NCI-H526 (cell line): Measurements from ENCODE around the gene KCNT1.
A peak's percentile ranks its signal among the peaks of the same experiment; 100 is the strongest.
"Not testable (repeated sequence)": the region's sequence is repeated elsewhere in the genome, so short reads cannot be mapped to it uniquely, and the experiment has no call there.

Experiments
- DNase-seq, 2 experiments: peaks; one replicate each; lab custom pipeline; 2025; lab: John Stamatoyannopoulos, UW

The KCNT1 gene

GRCh38 chr9:135701959-135702721 is at the start of gene KCNT1:
TSS of gene KCNT1 (plus strand) at chr9:135702185. CDS start at chr9:135702259, 74 bp downstream.
- peak in 1 of 2 experiments; percentile 53 for DNase-seq

GRCh38 chr9:135655317-135655716 is 46.7 kb upstream of the KCNT1 start:
- no peak for DNase-seq

- no peak for DNase-seq
Measured at GRCh38 chr9:135657416-135657815, 44.6 kb upstream of the KCNT1 start.

- DNase-seq: no peak
Measured at GRCh38 chr9:135659252-135659651, 42.7 kb upstream of the KCNT1 start.

- no peak for DNase-seq
Measured at GRCh38 chr9:135660407-135660806, 41.6 kb upstream of the KCNT1 start.

GRCh38 chr9:135661816-135662560 is 40.0 kb upstream of the KCNT1 start:
- DNase-seq: no peak

GRCh38 chr9:135662758-135663450 is 39.1 kb upstream of the KCNT1 start, which contains the start of gene LCN9:
TSS of gene LCN9 (plus strand) at chr9:135663309. CDS start at chr9:135663322, 13 bp downstream.
- no peak for DNase-seq

GRCh38 chr9:135663451-135663770 is 38.6 kb upstream of the KCNT1 start:
- no peak for DNase-seq

- DNase-seq: no peak
Measured at GRCh38 chr9:135663857-135664256, 38.1 kb upstream of the KCNT1 start.

- DNase-seq: no peak
Measured at GRCh38 chr9:135664266-135664665, 37.7 kb upstream of the KCNT1 start.

GRCh38 chr9:135664801-135665794 is 36.9 kb upstream of the KCNT1 start:
- no peak for DNase-seq

- no peak for DNase-seq
Measured at GRCh38 chr9:135665795-135666189, 36.2 kb upstream of the KCNT1 start.

GRCh38 chr9:135666534-135667462 is 35.2 kb upstream of the KCNT1 start:
- no peak for DNase-seq

- DNase-seq: no peak
Measured at GRCh38 chr9:135667463-135668001, 34.5 kb upstream of the KCNT1 start.

- not testable (repeated sequence) for DNase-seq
Measured at GRCh38 chr9:135669018-135669417, 33.0 kb upstream of the KCNT1 start.

- no peak for DNase-seq
Measured at GRCh38 chr9:135669616-135670285, 32.2 kb upstream of the KCNT1 start.

GRCh38 chr9:135670721-135671590 is 31.0 kb upstream of the KCNT1 start:
- no peak for DNase-seq

GRCh38 chr9:135671591-135672041 is 30.4 kb upstream of the KCNT1 start:
- no peak for DNase-seq
